SKM-1 (cell line): ENCODE data around the gene PLEKHF1.
"Not testable (repeated sequence)": the region's sequence is repeated elsewhere in the genome, so short reads cannot be mapped to it uniquely, and the experiment has no call there.

Experiments used
- DNase-seq: peaks from one replicate; lab custom pipeline; 2025; ENCODE audit not compliant: unreplicated experiment; lab: John Stamatoyannopoulos, UW

The PLEKHF1 gene

DNA sequence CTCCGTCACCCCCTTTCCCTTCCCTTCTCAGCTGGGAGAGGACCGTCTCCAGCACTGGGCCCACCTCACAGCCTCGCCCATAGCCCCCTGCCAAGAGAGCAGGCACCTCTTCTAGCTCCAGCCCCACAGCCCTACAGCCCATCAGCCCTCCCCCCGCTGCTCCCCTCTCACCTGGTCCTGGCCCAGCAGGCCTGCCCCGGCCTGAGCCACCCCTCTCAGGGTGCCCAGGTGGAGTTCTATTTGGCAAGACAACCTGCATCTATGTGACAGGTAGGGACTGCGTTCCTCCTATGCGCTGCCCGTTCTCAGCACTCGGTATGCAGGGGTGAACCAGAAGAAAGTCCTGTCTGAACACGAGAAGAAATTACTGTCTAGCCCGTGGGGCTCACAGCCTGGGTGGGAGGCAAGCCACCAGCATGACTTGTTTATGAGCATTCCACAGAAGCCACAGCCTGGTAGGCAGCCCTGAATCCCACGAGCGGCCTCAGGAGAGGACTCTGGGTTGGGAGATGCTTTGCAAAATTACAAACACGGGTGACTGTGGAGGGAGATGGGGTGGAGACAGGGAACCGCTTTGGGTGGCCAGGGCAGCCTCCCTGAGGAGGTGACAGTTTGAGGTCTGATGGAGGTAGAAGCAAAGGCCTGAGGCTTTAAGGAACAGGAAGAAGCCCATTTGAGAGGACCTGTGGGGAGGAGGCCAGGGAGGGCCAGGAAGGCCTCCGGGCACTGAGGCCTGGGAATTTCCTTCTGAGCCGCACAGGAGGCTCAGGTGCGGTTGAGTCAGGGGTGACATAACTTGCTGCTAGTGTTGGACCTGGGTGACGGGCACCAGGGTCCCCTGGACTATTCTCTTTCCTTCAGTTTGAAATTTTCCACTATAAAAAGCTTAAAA, 1.2 kb upstream of the PLEKHF1 start:
- DNase-seq = no peak

GRCh38 chr19:29664753-29665214, 477 bp upstream of the PLEKHF1 start:
- no peak for DNase-seq

DNA sequence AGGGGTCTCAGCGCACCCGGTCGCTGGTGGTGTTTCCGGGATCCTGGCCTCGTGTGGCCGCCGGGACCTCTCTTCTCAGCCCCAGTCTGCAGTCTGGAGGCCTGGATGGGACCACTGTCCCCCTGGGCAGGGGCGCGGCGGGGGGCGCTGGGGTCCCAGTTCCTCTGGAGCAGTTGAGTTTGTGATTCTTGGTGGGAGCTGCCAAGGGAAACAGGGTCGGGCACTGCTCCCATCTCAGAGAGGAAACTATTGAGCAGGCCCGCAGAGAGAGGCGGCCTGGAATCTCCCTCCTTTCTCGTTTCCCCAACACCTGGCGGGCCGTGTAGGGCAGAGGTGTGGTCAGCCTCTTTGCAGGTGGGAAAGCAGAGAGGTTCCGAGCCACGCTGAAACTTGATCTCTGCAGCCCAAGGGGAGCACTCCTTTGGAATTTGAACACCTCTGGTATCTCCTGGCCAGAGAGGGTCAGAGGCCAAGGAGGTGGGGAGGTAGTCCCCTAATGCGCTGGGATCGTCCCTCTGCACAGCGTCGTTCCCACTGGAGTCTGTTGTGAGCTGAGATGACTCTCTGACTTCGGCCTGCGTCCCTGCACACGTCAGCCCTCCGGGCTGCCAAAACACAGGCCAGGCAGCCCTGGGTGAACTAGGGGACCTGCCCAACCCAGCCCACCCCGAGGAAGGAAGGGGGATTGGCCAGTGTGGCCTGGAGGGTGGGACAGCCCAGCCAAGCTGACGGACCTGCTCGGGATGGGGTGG, 741 bp downstream of the PLEKHF1 start:
- no peak for DNase-seq

DNA sequence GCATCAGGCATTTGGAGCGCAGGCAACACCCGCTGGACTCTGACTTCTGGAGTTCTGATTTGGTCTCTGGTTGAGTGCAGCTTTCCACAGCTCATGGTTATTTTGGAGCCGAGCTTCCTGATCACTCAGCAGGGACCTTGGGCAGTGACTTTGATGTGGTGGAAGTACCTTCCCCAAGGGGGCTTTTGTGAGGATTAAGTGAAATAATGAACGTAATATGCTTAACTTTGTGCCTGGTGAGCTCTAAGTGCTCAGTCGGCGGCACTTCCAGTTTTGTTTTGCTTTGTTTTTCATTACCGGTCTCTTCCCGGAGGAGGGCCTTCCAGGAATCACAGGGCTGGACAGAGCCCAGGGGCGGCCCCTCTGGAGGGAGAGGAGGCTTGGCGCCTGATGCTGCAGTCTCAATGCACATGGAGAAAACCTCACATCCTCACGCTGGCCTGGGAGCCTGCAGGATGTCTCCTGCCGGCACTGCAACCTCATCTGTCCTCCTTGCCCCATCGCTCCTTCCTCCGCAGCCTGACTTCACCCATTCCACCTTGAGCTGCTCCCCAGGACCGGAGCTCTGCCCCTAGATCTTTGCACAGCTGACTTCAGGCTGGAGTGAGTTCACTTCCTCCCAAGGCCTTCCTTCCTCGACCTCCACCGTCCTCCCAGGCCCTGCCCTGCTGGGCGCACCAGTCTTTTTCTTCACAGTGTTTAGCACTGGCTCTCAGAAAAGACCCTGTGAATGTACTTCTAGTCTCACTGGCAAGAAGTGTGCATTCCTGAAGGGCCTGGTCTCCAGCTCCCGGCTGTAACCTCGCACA, 1.5 kb downstream of the PLEKHF1 start:
- DNase-seq = no peak

- no peak for DNase-seq
These were observed 2.1 kb downstream of the PLEKHF1 start for GRCh38 chr19:29667387-29667783.

DNA sequence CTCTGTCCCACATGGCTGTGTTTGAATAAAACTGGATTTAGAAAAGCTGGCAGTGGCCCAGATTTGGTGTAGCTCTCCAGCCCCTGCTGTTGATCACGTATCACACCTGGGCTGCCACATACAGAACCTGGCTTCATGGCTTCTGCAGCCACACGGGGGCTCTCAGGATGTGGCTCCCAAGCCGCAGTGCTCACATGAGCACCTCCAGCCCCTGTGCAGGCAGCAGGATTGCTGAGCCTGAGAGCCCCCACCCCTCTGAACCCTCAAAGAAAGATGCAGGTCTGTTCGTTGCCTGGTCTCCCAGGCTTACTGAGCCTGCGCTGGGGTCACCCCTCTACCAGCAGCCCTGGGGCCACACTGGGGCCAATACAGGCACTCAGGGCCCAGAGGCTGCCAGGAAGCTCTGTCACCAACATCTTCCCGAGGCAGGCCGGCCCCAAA, 2.7 kb downstream of the PLEKHF1 start:
- DNase-seq = no peak

GRCh38 chr19:29668746-29669609, 3.7 kb downstream of the PLEKHF1 start:
- no peak for DNase-seq

- no peak for DNase-seq
These were observed 5.0 kb downstream of the PLEKHF1 start for GRCh38 chr19:29670255-29670654.

DNA sequence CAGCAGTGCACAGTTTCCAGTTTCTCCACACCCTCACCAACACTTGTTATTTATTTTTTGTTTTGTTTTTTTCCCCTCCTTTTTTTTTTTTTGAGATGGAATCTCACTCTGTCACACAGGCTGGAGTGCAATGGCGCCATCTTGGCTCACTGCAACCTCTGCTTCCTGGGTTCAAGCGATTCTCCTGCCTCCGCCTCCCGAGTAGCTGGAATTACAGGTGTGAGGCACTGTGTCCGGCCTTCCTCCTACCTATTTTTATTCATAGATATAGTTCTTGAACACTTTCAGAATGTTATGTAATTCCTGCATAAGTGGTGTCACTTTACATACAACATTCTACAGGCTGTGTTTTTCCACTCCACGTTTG, 5.7 kb downstream of the PLEKHF1 start:
- DNase-seq = not testable (repeated sequence)

DNA sequence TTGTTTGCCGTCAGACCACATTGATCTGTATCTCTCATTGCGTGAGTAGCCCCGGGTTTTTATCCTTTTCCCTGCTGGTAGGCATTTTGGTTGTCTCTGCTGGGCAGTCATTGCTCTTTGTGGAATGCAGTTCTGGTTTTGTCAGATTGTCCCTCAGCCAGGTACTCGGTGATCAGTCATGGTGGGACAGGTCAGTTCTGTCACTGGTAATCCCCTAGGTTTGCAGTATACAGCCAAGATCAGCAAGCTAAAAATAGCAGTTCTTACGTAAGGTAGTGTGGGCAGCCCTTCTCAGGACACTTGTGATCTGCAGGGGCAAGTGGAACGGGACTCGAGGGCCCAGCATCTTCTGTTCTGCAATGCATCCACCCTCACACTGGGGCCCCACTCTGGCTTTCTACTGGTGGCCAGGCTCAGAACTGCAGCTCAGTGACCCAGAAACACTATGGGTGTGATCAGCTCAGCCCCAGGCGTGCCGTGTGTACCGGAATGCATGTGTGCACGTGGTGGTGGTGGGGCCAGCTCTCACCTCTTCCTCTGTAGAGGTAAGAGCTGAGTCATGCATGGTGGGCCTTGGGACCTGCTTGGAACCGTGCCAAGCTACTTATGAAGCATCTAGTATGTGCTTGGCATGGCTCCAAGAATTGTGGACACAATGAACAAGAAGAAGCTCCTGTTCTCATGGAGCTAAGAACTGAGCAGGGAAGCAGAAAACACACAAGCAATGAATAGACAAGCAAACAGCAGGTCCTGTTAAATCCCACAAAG, 6.3 kb downstream of the PLEKHF1 start:
- DNase-seq = no peak

- no peak for DNase-seq
These were observed 7.2 kb downstream of the PLEKHF1 start for GRCh38 chr19:29672319-29672932.

GRCh38 chr19:29672933-29673336, 7.7 kb downstream of the PLEKHF1 start:
- DNase-seq = no peak

DNA sequence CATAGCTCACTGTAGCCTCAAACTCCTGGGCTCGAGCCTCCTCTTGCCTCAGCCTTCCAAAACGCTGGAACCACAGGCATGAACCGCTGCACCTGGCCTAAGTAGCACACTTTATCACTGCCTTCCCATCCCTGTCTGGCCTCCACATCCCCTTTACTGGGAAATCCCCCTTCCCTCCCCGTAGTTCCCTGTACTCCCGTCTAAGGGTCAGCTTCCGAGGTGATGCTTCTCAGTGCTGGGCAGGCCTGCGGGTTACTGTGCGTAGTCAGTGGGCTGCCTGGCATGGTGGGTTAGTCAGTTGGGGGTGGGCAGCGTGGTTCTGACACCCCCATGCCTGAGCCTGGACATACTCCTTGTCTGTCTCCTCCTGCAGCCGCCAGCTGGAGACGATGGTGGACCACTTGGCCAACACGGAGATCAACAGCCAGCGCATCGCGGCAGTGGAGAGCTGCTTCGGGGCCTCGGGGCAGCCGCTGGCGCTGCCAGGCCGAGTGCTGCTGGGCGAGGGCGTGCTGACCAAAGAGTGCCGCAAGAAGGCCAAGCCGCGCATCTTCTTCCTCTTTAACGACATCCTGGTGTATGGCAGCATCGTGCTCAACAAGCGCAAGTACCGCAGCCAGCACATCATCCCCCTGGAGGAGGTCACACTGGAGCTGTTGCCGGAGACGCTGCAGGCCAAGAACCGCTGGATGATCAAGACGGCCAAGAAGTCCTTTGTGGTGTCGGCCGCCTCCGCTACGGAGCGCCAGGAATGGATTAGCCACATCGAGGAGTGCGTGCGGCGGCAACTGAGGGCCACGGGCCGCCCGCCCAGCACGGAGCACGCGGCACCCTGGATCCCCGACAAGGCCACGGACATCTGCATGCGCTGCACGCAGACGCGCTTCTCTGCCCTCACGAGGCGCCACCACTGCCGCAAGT, 8.4 kb downstream of the PLEKHF1 start:
- DNase-seq = no peak

GRCh38 chr19:29674374-29675119, 9.3 kb downstream of the PLEKHF1 start:
- no peak for DNase-seq

DNA sequence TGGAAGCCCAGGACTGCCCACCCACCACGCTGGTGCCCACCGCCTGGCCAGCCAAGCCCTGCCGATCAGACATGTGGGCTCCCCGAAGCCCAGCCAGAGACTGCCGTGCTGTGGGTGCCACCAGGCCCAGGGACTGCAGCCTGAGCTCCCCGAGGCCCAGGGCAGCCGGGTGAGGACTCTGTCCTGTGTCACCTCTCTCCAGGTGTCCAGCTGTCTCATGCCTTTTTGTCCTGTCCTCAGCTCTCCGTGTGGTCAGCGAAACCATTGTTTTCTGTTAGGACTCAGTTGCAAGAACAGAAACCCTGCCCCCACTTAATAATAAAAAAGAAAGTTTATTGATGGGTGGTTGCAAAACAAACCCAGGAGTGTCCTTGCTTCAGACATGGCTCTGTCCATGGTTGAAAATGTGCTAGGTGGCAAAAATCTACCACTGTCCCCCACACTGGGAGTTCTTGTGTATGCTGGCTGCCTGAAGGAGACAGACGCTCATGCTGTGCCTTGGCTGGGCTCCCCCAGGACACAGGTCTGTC, 9.9 kb downstream of the PLEKHF1 start:
- DNase-seq = no peak

DNA sequence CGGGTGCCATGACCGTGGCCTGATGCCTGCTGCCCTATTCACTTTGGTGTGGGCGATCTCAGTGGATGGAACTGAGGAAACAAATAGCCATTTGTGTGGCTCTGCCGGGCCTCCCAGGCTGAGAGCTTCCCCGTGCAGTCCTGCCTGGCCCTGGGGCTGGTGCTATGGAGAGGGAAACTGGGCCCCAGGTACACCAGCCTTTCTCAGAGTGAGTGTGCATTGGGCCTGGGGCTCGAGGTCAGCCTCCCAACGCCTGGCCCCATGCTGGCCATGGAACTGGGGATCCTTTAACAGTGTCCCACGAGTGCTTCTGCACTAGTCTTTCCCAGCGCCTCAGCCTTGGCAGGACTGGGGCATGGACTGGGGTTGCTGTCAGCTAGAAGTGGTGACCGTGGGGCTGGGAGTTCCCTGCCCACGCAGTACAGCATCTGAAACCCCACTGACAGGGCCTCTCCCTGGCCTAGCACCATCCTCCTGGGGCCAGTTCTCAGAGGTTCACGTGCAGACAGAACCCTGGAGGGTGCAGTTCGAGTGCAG, 10.5 kb downstream of the PLEKHF1 start:
- DNase-seq = no peak

DNA sequence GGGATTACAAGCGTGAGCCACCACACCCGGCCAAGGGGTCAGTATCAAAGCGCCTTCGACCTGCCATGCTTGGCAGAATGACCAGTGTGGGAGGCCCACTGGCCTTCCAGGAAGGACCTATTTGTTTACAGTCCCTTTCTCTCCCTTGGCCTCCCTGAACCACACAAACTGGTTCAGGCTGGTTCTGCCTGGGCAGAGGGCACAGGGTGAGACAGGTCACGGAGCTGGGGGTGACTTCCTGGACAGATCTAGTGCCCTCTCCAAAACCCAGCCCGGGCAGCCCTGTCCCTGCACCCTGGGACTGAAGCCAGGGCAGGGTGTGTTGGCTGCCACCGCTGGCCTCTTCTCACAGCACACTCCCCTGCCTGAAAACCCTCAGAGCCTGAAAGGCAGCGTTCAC, 11.3 kb downstream of the PLEKHF1 start:
- DNase-seq = no peak
